ENCODE data around the gene ATP13A3.

The ATP13A3 gene

DNA sequence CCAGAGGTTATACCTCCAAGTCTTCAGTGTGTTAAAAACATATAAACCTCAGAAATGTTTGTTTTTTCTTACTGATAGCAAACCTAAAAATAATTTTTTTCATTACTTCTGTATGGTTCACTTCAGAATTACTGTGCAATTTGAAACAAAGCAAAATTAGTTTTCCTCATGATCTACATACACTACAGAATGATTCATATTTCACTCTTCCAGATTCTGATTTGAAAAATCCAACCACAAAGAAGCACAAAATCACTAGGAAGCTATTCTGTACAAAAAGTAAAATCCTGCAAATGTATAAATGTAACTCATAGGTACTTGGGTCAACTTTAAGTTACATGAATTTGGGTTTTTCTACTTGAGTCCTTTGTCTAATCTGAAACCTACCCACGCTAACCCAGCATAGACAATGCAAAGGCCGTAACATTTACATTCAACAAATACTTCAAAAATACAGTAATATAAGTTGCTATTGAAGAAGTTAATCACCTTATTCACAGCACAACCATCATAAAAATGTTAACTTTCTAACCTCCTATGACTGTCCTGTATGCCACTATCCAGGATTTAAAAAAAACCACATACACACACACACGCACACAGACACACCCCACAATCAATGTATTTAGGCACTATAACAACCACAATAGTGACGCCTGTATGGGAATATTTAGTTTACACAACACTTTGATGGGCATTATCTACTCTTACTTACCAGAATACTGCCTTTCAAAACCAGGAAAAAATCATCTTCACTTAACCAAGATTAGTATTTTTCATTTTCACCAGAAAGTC is 11.5 kb downstream of the ATP13A3 start:
- ATAC-seq = peak in 1 of 2 donors; percentile 14

DNA sequence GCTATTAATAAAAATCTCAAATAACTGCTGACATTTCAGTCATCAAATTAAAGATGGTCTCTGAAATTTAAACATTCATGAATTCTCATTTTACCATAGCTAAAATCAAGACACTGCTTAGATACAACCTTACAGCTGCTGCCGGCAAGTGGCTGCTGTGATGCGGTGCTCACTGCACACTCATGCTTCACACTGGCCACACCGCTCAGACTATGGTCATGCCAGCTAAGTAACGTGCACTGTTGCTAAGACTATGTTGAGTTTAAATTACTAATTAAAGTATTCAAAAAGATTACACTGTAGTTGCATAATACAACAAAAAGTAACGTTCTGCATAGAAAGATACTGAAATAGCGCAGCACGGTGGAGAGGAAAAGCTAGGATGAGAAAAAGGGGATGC is 12.1 kb downstream of the ATP13A3 start:
- peak in 1 of 2 donors; percentile 44 for ATAC-seq

DNA sequence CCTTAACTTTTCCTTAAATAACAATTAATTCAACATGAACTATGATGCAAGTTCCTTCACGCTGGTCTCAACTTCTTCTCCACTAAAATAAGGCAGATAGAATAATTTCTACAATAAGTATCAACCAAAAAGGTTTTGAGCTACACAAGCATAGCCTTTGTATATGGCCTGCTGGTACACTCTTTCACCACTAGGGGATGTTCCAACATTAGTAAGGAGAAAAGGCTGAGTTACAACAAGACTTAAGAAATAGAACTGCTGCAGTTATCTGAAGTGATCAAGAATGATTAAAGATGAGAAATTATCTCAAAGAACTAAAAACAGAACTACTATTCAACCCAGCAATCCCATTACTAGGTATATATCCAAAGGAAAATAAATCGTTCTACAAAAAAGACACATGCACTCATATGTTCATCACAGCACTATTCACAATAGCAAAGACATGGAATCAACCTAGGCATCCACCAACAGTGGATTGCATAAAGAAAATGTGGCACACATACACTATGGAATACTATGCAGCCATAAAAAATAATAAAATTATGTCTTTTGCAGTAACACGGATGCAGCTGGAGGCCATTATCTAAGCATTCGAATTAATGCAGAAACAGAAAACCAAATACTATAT is 14.4 kb downstream of the ATP13A3 start:
- ATAC-seq = peak; percentile 74 to 80

GRCh38 chr3:194471863-194472262 is 14.9 kb downstream of the ATP13A3 start:
- ATAC-seq = no peak

DNA sequence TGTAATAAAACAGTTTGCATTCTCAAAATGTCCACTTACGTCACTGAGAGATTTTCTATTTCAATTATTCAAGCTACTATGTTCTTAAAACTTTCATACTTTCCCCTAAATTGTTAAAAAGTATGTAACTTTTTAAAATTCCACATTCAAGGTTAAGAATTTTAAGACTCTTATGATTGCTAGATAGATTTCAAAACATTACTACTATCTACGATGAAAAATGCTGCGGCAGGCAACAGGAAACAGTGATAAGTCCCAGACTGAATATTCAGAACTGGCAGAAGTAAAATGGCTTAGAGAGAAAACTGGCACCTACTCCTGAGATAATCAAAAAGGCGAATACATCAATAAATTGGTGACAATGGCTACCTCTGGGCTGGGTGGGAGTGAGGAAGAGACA is 16.2 kb downstream of the ATP13A3 start:
- no peak for ATAC-seq

DNA sequence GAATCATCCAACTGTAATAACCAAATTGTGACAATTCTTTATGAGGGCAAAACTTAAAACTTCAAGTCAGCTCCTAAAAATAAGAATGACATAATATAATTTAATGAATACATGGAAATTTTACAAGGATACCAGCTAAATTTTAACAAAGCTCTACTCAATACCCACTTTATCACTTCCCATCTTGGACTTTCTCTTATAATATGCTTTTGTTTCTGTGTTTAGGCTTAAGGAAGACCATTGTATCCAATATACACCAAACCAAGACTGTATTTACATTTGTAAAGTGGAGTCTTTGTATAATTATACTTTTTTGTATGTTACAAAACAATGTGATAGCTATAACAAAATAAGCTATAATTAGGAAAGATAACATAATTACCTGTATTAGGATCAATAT is 16.8 kb downstream of the ATP13A3 start:
- no peak for ATAC-seq

GRCh38 chr3:194468086-194468485 is 18.7 kb downstream of the ATP13A3 start:
- no peak for ATAC-seq

GRCh38 chr3:194466761-194467356 is 19.9 kb downstream of the ATP13A3 start:
- no peak for ATAC-seq

DNA sequence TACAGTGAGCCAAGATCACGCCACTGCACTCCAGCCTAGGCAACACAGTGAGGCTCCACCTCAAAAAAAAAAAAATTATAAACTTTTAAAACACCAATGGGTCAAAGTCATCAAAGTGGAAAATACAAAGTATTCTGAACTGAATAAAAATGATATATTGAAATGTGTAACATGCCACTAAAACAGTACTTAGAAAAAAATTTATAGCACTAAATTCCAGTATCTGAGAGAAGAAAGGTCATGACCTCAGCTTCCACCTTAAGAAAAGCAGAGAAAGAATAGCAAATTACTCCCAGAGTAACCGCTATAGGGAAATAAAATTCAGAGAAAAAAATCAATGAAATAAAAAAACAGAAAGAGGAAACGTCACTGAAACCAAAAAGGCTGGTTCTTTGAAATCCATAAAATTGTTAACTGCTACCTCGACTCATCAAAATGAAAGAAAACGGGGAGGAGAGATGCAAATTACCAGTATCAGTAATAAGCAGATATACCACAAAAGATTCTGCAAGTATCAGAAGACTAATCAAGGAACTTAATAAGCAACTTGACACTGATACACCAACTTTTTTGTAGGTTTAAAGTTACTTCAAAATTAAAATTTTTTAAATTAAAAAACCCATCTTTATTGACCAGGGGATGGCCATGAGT is 20.8 kb downstream of the ATP13A3 start:
- peak; percentile 79 to 80 for ATAC-seq

- no peak for ATAC-seq
Measured at GRCh38 chr3:194465246-194465645, 21.6 kb downstream of the ATP13A3 start.

DNA sequence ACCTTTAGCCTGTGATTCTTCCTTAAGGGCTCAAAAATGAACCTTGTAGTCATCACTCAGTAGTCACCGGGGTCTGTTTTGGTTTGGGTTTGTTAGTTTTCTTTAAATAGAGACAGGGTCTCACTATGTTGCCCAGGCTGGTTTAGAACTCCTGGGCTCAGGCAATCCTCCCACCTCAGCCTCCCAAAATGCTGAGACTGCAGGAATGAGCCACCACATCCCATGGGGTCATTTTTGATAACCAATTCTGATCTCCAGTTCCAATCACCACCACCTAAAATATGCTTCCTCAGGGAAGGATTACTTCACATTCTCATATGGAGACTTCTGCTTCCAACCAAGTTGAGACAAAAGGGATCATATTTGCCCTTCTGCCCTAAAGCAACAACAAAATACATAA is 22.1 kb downstream of the ATP13A3 start:
- no peak for ATAC-seq

DNA sequence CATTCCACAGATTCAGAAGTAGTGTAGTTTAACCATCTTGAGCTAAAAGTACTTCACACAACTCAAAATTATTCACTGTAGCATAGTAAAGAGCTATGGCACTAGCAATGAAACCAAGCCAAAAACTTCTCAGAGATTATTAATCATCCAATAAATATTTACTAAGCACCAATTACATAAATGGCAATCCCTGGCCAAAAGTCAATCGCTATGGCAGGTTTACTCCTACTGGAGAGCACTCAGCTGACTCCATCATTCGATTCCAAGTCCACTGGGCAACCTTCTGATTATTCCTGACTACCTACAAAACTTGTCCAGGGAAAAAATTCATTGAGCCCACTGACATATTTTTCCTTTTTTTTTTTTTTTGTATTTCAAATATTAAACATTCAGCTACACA is 23.9 kb downstream of the ATP13A3 start:
- ATAC-seq = no peak

GRCh38 chr3:194460566-194460965 is 26.2 kb downstream of the ATP13A3 start:
- no peak for ATAC-seq

- no peak for ATAC-seq
Measured at GRCh38 chr3:194458131-194458530, 28.7 kb downstream of the ATP13A3 start.

GRCh38 chr3:194455481-194455880 is 31.3 kb downstream of the ATP13A3 start:
- no peak for ATAC-seq

GRCh38 chr3:194450341-194450740 is 36.5 kb downstream of the ATP13A3 start:
- ATAC-seq = no peak

- ATAC-seq = peak in 1 of 2 donors; percentile 17
Measured at GRCh38 chr3:194449913-194450312, 36.9 kb downstream of the ATP13A3 start.

- no peak for ATAC-seq
Measured at GRCh38 chr3:194447657-194448056, 39.1 kb downstream of the ATP13A3 start.

DNA sequence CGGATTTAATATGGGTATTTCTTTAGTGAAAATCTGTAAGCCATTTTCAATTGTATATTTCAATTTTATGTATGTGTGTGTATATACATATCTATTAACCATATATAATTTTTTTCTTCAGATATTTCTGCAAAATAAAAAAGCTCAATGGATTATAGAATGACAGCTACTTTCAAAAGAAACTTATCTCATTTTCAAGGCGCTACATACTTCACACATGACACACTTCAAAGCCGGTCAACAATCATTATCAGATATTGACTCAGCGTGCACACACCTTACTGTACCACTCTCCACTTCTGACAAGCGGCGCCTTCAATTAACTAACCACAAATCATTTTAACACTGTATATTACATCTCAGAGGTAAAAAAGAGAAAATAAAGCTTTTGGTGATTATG is 39.6 kb downstream of the ATP13A3 start:
- peak; percentile 97 to 98 for ATAC-seq

DNA sequence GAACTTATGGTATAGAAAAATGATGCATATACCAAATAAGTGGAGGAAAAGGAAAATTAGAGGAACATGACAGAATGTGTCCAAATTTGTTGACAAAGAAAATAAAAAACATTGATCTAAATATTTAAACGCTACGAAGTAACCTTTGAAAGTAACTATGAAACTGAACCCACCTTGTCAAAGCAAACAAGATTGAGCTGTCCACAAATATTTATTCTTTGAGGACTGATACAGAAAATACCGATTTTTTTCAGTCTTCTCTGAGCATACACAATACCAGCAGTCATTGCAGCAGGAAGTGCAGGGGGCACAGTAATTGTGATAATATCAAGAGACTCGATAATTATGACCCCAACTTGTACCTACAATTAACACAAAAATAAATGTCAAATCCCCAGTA is 40.0 kb downstream of the ATP13A3 start:
- no peak for ATAC-seq

- ATAC-seq = no peak
Measured at GRCh38 chr3:194446172-194446571, 40.6 kb downstream of the ATP13A3 start.

- ATAC-seq = no peak
Measured at GRCh38 chr3:194443901-194444300, 42.9 kb downstream of the ATP13A3 start.

DNA sequence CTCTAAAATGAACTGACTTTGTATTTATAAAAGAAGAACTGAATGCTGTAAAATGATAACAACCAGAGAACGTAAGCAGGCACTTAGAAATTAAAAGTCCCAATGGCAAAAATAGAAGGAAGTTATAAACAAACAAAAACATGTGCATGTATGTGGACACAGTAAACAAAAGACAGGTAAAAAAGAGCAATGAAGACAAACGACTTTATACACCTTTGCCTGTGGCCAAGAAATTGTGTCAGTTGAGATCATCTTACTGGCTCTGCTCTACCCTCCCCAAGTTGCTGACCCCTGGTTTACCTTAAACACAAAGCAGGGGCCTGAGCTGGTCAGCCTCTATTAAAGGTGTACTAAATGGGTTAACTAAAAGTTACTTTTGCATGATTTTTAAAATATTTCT is 46.0 kb downstream of the ATP13A3 start:
- no peak for ATAC-seq

Data from activated CD4-positive, CD25-positive, alpha-beta regulatory T cell treated with anti-CD3 and anti-CD28 coated beads, Interleukin-2, amount 50 U/mL, for 24 hours (primary cell).